HepG2 (cell line): ENCODE measurements around the gene ESAM. TPM values are rescaled to one million over a fixed set of nuclear protein-coding genes. Genes with fewer than 3 reads are reported as not detected.

ENCODE experiments used
- ATAC-seq: fragments of 200-7000 bp; cut with Tn5 transposase; 3 replicates; pipeline ENCODE4 v1.9.1; 2020; ENCODE audit warnings: mild to moderate bottlenecking, moderate library complexity
- BruUV-seq: library from RNA; stranded (reverse); fragments of 400-500 nt; replicated peaks from 2 replicates; lab custom pipeline; 2021; lab: Mats Ljungman, UMichigan
- CTCF ChIA-PET: fragments of 300-600 bp; formaldehyde crosslinking; extraction: SDS; loops from one replicate; lab custom pipeline; 2021; ENCODE audit warnings: low total read pairs, inconsistent platforms, low intra/inter-chr PET ratio; lab: Yijun Ruan, JAX
- POLR2A ChIA-PET: fragments of 350-600 bp; sonication (Branson Sonifier 250); formaldehyde crosslinking; loops from one replicate; lab custom pipeline; 2020; ENCODE audit warnings: antibody characterized with exemption, inconsistent platforms; lab: Yijun Ruan, JAX
- DNase-seq: peaks from one replicate; pipeline ENCODE4 v3.0.0-alpha.2; 2015; ENCODE audit warnings: low spot score
- FAIRE-seq: peaks from 3 replicates; lab custom pipeline; 2011; peaks lifted over from hg19 to GRCh38; lab: Jason Lieb, UNC
- H2AFZ ChIP-seq: one replicate; pipeline ENCODE4 v1.6.1; 2011; ENCODE audit warnings: low read length, inconsistent platforms
- H3K27ac ChIP-seq: fragments of 300-600 bp; 3 replicates; pipeline ENCODE4 v1.8.0; 2011; ENCODE audit warnings: mixed run types, mild to moderate bottlenecking, mixed read lengths, low read length, inconsistent platforms; ENCODE audit not compliant: insufficient read depth; ENCODE audit errors: extremely low read length
- H3K27me3 ChIP-seq, 2 experiments: fragments of 200-600 bp in 1 of 2; 2 replicates in 1 of 2; 3 replicates in 1 of 2; pipeline versions ENCODE4 v1.6.0 to v1.8.0; 2011; ENCODE audit warnings: low read length in 2 of 2, mild to moderate bottlenecking in 2 of 2, moderate library complexity in 2 of 2, inconsistent platforms in 1 of 2; ENCODE audit not compliant: insufficient read depth in 2 of 2, control insufficient read depth in 1 of 2
- H3K36me3 ChIP-seq, 2 experiments: fragments of 200-600 bp in 1 of 2; replicated peaks in 1 of 2; 2 replicates in 1 of 2; 3 replicates in 1 of 2; pipeline versions ENCODE4 v1.5.1 to v1.8.0; 2011; ENCODE audit warnings: low read length in 2 of 2, inconsistent platforms in 1 of 2; ENCODE audit not compliant: insufficient read depth in 2 of 2, control insufficient read depth in 1 of 2
- H3K4me1 ChIP-seq: 2 replicates; pipeline ENCODE4 v1.5.1; 2012; ENCODE audit warnings: low read length, inconsistent platforms; ENCODE audit not compliant: insufficient read depth
- H3K4me2 ChIP-seq: 2 replicates; pipeline ENCODE4 v1.6.0; 2011; ENCODE audit warnings: low read depth, low read length, inconsistent platforms
- H3K4me3 ChIP-seq, 3 experiments: fragments of 200-600 bp in 1 of 3; sonication (generic), shearing (Covaris generic) in 1 of 3; replicated peaks in 1 of 3; 2 replicates each; pipeline ENCODE4 v1.5.1; 2011 to 2016; ENCODE audit warnings: low read length in 3 of 3, inconsistent platforms in 2 of 3, low read depth in 2 of 3, mild to moderate bottlenecking in 2 of 3, control low read depth in 1 of 3, mixed read lengths in 1 of 3; ENCODE audit not compliant: insufficient read depth in 1 of 3
- H3K79me2 ChIP-seq: one replicate; pipeline ENCODE4 v1.6.1; 2011; ENCODE audit warnings: low read length, inconsistent platforms; ENCODE audit not compliant: insufficient read depth
- H3K9ac ChIP-seq: 2 replicates; pipeline ENCODE4 v1.6.0; 2011; ENCODE audit warnings: mild to moderate bottlenecking, low read depth, low read length, inconsistent platforms; ENCODE audit not compliant: insufficient read depth
- H3K9me3 ChIP-seq: 2 replicates; pipeline ENCODE4 v1.5.1; 2012; ENCODE audit warnings: mild to moderate bottlenecking, low read length
- H4K20me1 ChIP-seq: 2 replicates; pipeline ENCODE4 v1.6.0; 2011; ENCODE audit warnings: inconsistent platforms, mild to moderate bottlenecking, low read length, moderate library complexity; ENCODE audit not compliant: insufficient read depth
- CBX5 ChIP-seq: sonication (generic); formaldehyde crosslinking; IDR thresholded peaks from 2 replicates; pipeline ENCODE4 v1.4.0; 2020; ENCODE audit warnings: missing genetic modification reagents, borderline replicate concordance
- FOXA1 ChIP-seq, 2 experiments: fragments of 450-650 bp in 1 of 2; sonication (generic) in 1 of 2; formaldehyde crosslinking in 1 of 2; IDR thresholded peaks; 2 replicates each; pipeline versions ENCODE4 v1.4.0 to v1.6.1; 2016 to 2020; ENCODE audit warnings: missing genetic modification reagents in 1 of 2
- MXD4 ChIP-seq: IDR thresholded peaks from 2 replicates; pipeline ENCODE4 v1.6.1; 2016; ENCODE audit warnings: mild to moderate bottlenecking, missing biosample characterization, missing genetic modification reagents
- NR2C2 ChIP-seq: sonication (generic); formaldehyde crosslinking; IDR thresholded peaks from 2 replicates; pipeline ENCODE4 v1.4.0; 2020; ENCODE audit warnings: missing genetic modification reagents, mild to moderate bottlenecking, moderate library complexity, borderline replicate concordance
- PRDM4 ChIP-seq: sonication (generic); formaldehyde crosslinking; IDR thresholded peaks from 2 replicates; pipeline ENCODE4 v1.9.0; 2021; ENCODE audit warnings: missing genetic modification reagents, borderline replicate concordance
- SMARCC2 ChIP-seq: fragments of 450-650 bp; IDR thresholded peaks from 2 replicates; pipeline ENCODE4 v1.6.1; 2017; ENCODE audit warnings: antibody characterized with exemption, mild to moderate bottlenecking
- TCF7L2 ChIP-seq: IDR thresholded peaks from 2 replicates; pipeline ENCODE4 v1.6.1; 2011; ENCODE audit warnings: mild to moderate bottlenecking, low read depth, low read length, moderate library complexity
- TSC22D2 ChIP-seq: sonication (generic); formaldehyde crosslinking; IDR thresholded peaks from 2 replicates; pipeline ENCODE4 v1.5.1; 2020; ENCODE audit warnings: missing genetic modification reagents, mild to moderate bottlenecking, borderline replicate concordance
- ZBTB7B ChIP-seq: sonication (generic); formaldehyde crosslinking; IDR thresholded peaks from 2 replicates; pipeline ENCODE4 v1.4.0; 2020; ENCODE audit warnings: missing genetic modification reagents
- ZKSCAN1 ChIP-seq: fragments of 150-350 bp; IDR thresholded peaks from 2 replicates; pipeline ENCODE4 v1.6.1; 2014; ENCODE audit warnings: low read length
- ZNF235 ChIP-seq: sonication (generic); formaldehyde crosslinking; IDR thresholded peaks from 2 replicates; pipeline ENCODE4 v1.8.1; 2023; ENCODE audit warnings: mild to moderate bottlenecking, missing genetic modification reagents, borderline replicate concordance
- ZNF44 ChIP-seq: sonication (generic); formaldehyde crosslinking; IDR thresholded peaks from 2 replicates; pipeline ENCODE4 v1.5.1; 2020; ENCODE audit warnings: mild to moderate bottlenecking, missing genetic modification reagents
- ZNF564 ChIP-seq: sonication (generic); formaldehyde crosslinking; IDR thresholded peaks from 2 replicates; pipeline ENCODE4 v1.8.1; 2023; ENCODE audit warnings: mild to moderate bottlenecking, missing genetic modification reagents
- ZSCAN25 ChIP-seq: sonication (generic); formaldehyde crosslinking; IDR thresholded peaks from 2 replicates; pipeline ENCODE4 v1.8.0; 2022; ENCODE audit warnings: mild to moderate bottlenecking, missing genetic modification reagents
- whole genome bisulfite sequencing: methylation state at CpG from one replicate; pipeline ENCODE4 v1.1.6; 2017; ENCODE audit warnings: low lambda C conversion rate; 5-methylcytosine and 5-hydroxymethylcytosine counted together
- in situ Hi-C: cut with HindIII; loops from 2 replicates; pipeline ENCODE4 v1.10.0; 2017; ENCODE audit warnings: low pct_unique_long_range_greater_than_20kb; ENCODE audit not compliant: extremely low pct_ligation_motif_present
- intact Hi-C: fragments of 100-400 bp; cut with micrococcal nuclease; formaldehyde crosslinking; loops from one replicate; pipeline ENCODE4 v1.10.0; 2022; ENCODE audit not compliant: unreplicated experiment
- polyA plus RNA-seq, 8 experiments: library from polyadenylated mRNA; depleted of rRNA in 3 of 8; stranded (reverse) in 7 of 8; unstranded in 1 of 8; fragments of >200 nt; fragmentation: Illumina TruSeq in 4 of 8; extraction: Trizol in 4 of 8; gene quantifications; 2 replicates each; pipeline versions ENCODE4 v1.2.1 to v1.2.3, GENCODE V29; 2011 to 2016; ENCODE audit warnings: low read depth in 4 of 8, missing spikeins in 1 of 8, mixed read lengths in 1 of 8; ENCODE audit not compliant: insufficient read depth in 1 of 8
- total RNA-seq, 5 experiments: library from RNA; depleted of rRNA; stranded (reverse); fragments of >200 nt; fragmentation: Illumina TruSeq; extraction: Trizol; gene quantifications; 2 replicates each; pipeline ENCODE4 v1.2.3, GENCODE V29; 2016; ENCODE audit warnings: low read depth in 1 of 5
- TF ChIP-seq, protein P1 (sequence below): sonication (generic); formaldehyde crosslinking; IDR thresholded peaks from 2 replicates; pipeline ENCODE4 v1.4.0; 2020; ENCODE audit warnings: missing genetic modification reagents
- TF ChIP-seq, protein P2 (sequence below): fragments of 450-650 bp; IDR thresholded peaks from 2 replicates; pipeline ENCODE4 v1.6.1; 2016

Gene ESAM
- total and polyA plus RNA-seq, 2 of the 13 experiments (the other 11 are each of a cell fraction or from before 2014, with no cell fraction given) = 1.2 to 6.8 TPM

DNA sequence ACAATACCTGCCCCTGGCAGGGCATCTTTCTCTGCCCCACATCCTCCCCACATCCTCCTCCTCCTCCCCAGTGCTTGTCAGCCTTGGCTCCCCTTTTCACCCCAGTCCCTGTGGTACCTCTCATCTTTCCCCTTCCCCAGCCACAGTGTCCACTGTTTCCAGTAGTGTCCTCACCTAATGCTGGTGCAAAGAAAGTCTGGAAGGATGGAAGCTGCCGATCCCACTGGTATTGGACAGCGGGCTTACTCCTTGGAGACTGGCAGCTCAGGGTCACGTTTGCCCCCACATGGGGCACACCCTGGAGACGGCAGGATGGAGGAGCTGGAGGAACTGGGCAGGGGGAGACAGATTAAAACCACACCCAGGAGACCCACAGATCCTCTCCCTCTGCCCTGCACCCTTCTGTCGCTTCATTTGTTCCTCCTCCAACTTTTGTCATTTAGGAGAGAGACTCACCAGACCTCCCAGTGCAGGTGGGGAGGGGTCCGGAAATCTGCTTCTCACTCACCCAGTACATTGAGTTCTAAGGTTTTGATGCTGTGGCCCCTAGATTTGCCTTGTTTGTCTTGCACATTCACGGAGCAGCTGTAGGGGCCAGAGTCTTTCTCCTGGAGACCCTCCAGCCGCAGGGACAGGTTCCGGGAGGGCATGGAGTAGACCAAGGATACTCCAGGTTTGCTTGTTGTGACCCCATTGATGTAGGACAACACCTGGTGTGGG lies 5.9 kb downstream of the ESAM start (continued):
- TF ChIP-seq ZNF235 (CRISPR knock-in tag) (no peak), ZNF44 (no peak), FOXA1 (IDR thresholded peaks at IDR 0.05) (no peak), FOXA1 (CRISPR knock-in tag; IDR thresholded peaks at IDR 0.05) (no peak), ZBTB7B (CRISPR knock-in tag) (no peak)
- TF ChIP-seq, all 625 proteins: peak for 0

- Histone ChIP-seq H3K4me2 (no peak overlapping the region), H3K27me3 (peaks cover 0 to 32% of the 10 kb centered on the region in 2 experiments; a peak in 4 of 5 replicates)
- TF ChIP-seq CBX5 (CRISPR knock-in tag) (no peak), NR2C2 (CRISPR knock-in tag) (no peak), TSC22D2 (CRISPR knock-in tag) (no peak), ZNF564 (CRISPR knock-in tag) (no peak), MXD4 (CRISPR knock-in tag) (no peak), SMARCC2 (no peak), ZKSCAN1 (no peak), PRDM4 (CRISPR knock-in tag) (no peak), TCF7L2 (no peak), ZSCAN25 (no peak)
- TF ChIP-seq, protein P1, sequence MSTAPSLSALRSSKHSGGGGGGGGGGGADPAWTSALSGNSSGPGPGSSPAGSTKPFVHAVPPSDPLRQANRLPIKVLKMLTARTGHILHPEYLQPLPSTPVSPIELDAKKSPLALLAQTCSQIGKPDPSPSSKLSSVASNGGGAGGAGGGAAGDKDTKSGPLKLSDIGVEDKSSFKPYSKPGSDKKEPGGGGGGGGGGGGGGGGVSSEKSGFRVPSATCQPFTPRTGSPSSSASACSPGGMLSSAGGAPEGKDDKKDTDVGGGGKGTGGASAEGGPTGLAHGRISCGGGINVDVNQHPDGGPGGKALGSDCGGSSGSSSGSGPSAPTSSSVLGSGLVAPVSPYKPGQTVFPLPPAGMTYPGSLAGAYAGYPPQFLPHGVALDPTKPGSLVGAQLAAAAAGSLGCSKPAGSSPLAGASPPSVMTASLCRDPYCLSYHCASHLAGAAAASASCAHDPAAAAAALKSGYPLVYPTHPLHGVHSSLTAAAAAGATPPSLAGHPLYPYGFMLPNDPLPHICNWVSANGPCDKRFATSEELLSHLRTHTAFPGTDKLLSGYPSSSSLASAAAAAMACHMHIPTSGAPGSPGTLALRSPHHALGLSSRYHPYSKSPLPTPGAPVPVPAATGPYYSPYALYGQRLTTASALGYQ (CRISPR knock-in tag) = no peak
- TF ChIP-seq, protein P2, sequence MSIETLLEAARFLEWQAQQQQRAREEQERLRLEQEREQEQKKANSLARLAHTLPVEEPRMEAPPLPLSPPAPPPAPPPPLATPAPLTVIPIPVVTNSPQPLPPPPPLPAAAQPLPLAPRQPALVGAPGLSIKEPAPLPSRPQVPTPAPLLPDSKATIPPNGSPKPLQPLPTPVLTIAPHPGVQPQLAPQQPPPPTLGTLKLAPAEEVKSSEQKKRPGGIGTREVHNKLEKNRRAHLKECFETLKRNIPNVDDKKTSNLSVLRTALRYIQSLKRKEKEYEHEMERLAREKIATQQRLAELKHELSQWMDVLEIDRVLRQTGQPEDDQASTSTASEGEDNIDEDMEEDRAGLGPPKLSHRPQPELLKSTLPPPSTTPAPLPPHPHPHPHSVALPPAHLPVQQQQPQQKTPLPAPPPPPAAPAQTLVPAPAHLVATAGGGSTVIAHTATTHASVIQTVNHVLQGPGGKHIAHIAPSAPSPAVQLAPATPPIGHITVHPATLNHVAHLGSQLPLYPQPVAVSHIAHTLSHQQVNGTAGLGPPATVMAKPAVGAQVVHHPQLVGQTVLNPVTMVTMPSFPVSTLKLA = no peak
These were observed 7.4 kb downstream of the ESAM start for GRCh38 chr11:124754710-124755109.

More at GRCh38 chr11:124754710-124755109, 7.4 kb downstream of the ESAM start:
- 46% methylated on average over 6 of the region's 6 CpGs for WGBS
- Histone ChIP-seq H3K4me3 (no peak overlapping the region), H3K79me2 (no peaks in the 10 kb centered on the region), H3K36me3 (no peaks in the 10 kb centered on the region), H3K9me3 (no peaks in the 10 kb centered on the region), H3K9ac (no peak overlapping the region), H2AFZ (no peak overlapping the region), H3K4me1 (peaks cover 59% of the 10 kb centered on the region), H3K27ac (no peak overlapping the region), H4K20me1 (no peaks in the 10 kb centered on the region)
- no TSS peak for BruUV-seq
- ATAC-seq (no peak), DNase-seq (no peak), FAIRE-seq (no peak)
- ChIA-PET CTCF (no interaction called here), POLR2A (interaction anchor here (1.7 kb wide), 1 partner anchor 8 kb away, joined by 4 read pairs; no protein-coding TSS in a partner anchor)
- intact Hi-C loops = no loop called here
- in situ Hi-C loops = no loop called here
